Skeletal muscle tissue (tissue), 4 donors: ENCODE results near the gene TPSAB1. TPM values are rescaled to one million over a fixed set of nuclear protein-coding genes. Genes with fewer than 3 reads are reported as not detected.
"Not testable (repeated sequence)": the region's sequence is repeated elsewhere in the genome, so short reads cannot be mapped to it uniquely, and the experiment has no call there.

Source experiments
- H3K27ac ChIP-seq: one replicate; pipeline ENCODE4 v1.7.0; 2013; ENCODE audit warnings: mild to moderate bottlenecking, low read depth, low read length, inconsistent platforms
- H3K27me3 ChIP-seq, 3 donors: one replicate each; pipeline ENCODE4 v1.7.0; 2013; ENCODE audit warnings: low read length in 3 of 3; ENCODE audit not compliant: control insufficient read depth in 3 of 3, insufficient read depth in 3 of 3
- H3K36me3 ChIP-seq, 3 donors: one replicate each; pipeline ENCODE4 v1.7.0; 2013; ENCODE audit warnings: low read length in 3 of 3; ENCODE audit not compliant: control insufficient read depth in 3 of 3, insufficient read depth in 3 of 3
- H3K4me1 ChIP-seq, 3 donors: one replicate each; pipeline ENCODE4 v1.7.0; 2013; ENCODE audit warnings: low read length in 3 of 3, mild to moderate bottlenecking in 3 of 3; ENCODE audit not compliant: control insufficient read depth in 3 of 3, insufficient read depth in 3 of 3
- H3K4me3 ChIP-seq, 3 donors: one replicate each; pipeline ENCODE4 v1.7.0; 2013; ENCODE audit warnings: low read length in 3 of 3
- H3K9ac ChIP-seq, 3 donors: one replicate each; pipeline ENCODE4 v1.7.0; 2013; ENCODE audit warnings: low read length in 3 of 3, mild to moderate bottlenecking in 3 of 3, moderate library complexity in 2 of 3, low read depth in 1 of 3
- H3K9me3 ChIP-seq, 3 donors: one replicate each; pipeline ENCODE4 v1.7.0; 2013; ENCODE audit warnings: low read length in 3 of 3; ENCODE audit not compliant: control insufficient read depth in 3 of 3
- total RNA-seq: library from RNA; depleted of rRNA; stranded (reverse); fragments of >200 nt; gene quantifications from one replicate; pipeline ENCODE4 v1.2.3, GENCODE V29; 2014
- donor health status: Osteomylitis.

Gene TPSAB1
- total RNA-seq, 1 donor from 2014 or later, result 1.0 TPM

GRCh38 chr16:1265090-1265630 lies 24.7 kb downstream of the TPSAB1 start:
- H3K27me3 ChIP-seq, result peaks cover 25 to 38% (median 35%) of the 10 kb centered on the region in 3 donors
- H3K9me3 ChIP-seq, result peaks cover 0 to 2% (median 0%) of the 10 kb centered on the region in 3 donors
- no peaks in the 10 kb centered on the region for H3K36me3 ChIP-seq
- no peak overlapping the region for H3K9ac ChIP-seq
- no peaks in the 10 kb centered on the region for H3K4me1 ChIP-seq
- H3K27ac ChIP-seq, result no peak overlapping the region
- no peak overlapping the region for H3K4me3 ChIP-seq

DNA sequence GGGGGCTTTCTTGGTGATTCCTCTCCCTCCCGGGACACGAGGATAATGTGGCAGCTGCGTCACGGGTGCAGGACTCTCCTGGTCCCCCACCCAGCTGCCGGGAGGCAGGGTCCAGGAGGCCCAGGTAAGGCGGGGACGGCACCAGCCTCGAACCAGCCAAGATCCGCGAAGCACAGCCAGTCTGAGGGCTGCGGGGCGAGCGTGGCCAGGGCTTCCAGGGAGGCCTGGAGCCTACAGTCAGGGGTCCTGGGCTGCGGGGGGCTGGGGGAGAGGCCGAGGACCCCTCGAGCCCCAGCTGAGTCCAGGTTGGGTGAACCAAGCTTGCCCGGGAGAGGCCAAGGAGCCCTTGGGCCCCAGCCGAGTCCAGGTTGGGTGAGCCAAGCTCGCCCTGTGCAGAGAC lies 25.3 kb downstream of the TPSAB1 start:
- Histone ChIP-seq H3K4me1 (no peaks in the 10 kb centered on the region), H3K9me3 (peaks cover 0 to 2% (median 0%) of the 10 kb centered on the region in 3 donors), H3K27me3 (peaks cover 18 to 31% (median 28%) of the 10 kb centered on the region in 3 donors), H3K36me3 (no peaks in the 10 kb centered on the region), H3K4me3 (no peak overlapping the region), H3K9ac (no peak overlapping the region), H3K27ac (no peak overlapping the region)

DNA sequence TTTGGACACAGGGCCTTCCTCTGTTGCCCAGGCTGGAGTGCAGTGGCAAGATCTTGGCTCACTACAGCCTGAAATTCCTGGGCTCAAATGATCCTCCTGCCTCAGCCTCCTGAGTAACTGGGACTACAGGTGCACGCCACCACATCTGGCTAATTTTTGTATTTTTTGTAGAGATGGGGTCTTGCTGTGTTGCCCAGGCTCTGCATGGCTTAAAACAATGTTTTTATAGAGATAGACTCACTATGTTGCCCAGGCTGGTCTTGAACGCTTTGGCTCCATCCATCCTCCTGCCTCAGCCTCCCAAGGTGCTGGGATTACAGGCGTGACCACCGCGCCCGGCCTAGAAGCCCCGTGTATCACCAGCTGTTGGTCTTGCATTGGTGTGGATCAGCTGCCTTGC lies 28.9 kb downstream of the TPSAB1 start:
- H3K9me3 ChIP-seq, H3K4me3 ChIP-seq, H3K9ac ChIP-seq, H3K27ac ChIP-seq, H3K4me1 ChIP-seq, H3K36me3 ChIP-seq: not testable (repeated sequence)
- peaks cover 4 to 18% (median 11%) of the 10 kb centered on the region in 3 donors for H3K27me3 ChIP-seq

DNA sequence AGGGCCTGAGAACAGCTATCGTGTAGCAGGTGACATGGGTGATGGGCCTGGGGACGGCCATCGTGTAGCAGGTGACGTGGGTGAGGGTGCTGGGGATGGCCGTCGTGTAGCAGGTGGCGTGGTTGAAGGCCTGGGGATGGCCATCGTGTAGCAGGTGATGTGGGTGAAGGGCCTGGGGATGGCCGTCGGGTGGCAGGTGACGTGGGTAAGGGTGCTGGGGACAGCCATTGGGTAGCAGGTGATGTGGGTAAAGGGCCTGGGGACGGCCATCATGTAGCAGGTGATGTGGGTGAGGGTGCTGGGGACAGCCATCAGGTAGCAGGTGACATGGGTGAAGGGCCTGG lies 30.8 kb downstream of the TPSAB1 start:
- H3K9me3 ChIP-seq, result no peaks in the 10 kb centered on the region
- no peaks in the 10 kb centered on the region for H3K36me3 ChIP-seq
- no peak overlapping the region for H3K27ac ChIP-seq
- no peak overlapping the region for H3K4me3 ChIP-seq
- H3K27me3 ChIP-seq, result peaks cover 15 to 26% (median 17%) of the 10 kb centered on the region in 3 donors
- no peaks in the 10 kb centered on the region for H3K4me1 ChIP-seq
- H3K9ac ChIP-seq, result no peak overlapping the region

GRCh38 chr16:1271724-1272413 lies 31.4 kb downstream of the TPSAB1 start:
- H3K4me3 ChIP-seq, H3K27ac ChIP-seq, H3K4me1 ChIP-seq, H3K9ac ChIP-seq, H3K36me3 ChIP-seq, H3K9me3 ChIP-seq: not testable (repeated sequence)
- H3K27me3 ChIP-seq, result peaks cover 15 to 28% (median 16%) of the 10 kb centered on the region in 3 donors

DNA sequence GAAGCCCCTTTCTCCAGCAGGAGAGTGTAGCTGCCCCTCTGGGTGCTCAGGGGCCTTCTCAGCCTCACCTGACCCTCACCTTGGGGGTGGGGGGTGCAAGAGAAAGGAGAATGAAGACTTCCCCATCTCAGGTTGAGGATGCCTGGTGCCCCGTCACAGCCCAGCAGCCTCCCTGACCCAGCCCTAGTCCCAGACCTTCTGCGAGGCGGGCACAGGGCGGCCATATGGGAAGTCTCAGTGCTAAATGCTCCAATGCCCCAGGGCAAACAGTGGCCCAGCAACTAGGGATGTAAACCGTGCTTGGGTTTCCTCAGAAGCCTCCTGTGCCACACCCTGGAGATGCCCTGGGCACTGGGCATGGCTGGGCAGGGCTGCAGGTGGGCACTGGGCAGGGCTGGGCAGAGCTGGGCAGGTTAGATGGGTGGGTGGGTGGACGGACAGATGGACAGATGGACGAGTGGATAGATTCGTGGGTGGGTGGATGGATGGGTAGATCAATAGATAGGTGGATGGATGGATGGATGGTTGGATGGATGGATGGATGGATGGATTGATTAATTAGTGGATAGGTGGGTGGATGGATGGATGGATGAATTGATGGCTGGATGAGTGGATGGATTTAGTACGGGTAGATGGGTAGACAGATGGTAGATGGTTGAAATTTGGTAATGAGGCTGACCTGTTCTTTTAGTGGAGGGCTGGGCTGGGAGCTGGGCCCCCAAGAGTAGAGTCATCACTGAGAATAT lies 32.1 kb downstream of the TPSAB1 start:
- Histone ChIP-seq H3K9ac (no peak overlapping the region), H3K4me1 (no peaks in the 10 kb centered on the region), H3K27me3 (peaks cover 22 to 34% (median 23%) of the 10 kb centered on the region in 3 donors), H3K9me3 (no peaks in the 10 kb centered on the region), H3K4me3 (no peak overlapping the region), H3K27ac (no peak overlapping the region), H3K36me3 (no peaks in the 10 kb centered on the region)

DNA sequence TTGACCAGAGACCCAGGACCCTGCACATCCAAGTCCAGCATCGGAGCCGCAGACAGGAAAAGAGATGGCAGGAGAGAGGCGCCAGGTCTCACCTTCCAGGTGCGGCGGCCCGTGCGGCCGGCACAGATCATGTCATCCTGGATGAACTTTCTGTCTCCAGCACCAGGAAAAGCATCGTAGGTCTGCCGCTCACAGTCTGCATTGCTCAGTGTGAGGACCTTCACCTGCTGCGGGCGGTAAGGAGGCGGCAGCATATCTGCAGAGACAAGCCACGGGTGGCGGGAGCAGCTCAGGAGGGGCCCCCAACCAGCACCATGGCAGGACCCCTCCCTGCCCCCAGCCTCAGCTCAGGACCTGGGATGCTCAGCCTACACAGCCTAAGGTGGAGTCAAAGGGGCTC lies 33.3 kb downstream of the TPSAB1 start:
- no peaks in the 10 kb centered on the region for H3K36me3 ChIP-seq
- no peak overlapping the region for H3K27ac ChIP-seq
- H3K27me3 ChIP-seq, result peaks cover 26 to 38% (median 32%) of the 10 kb centered on the region in 3 donors
- H3K9me3 ChIP-seq, result no peaks in the 10 kb centered on the region
- no peak overlapping the region for H3K4me3 ChIP-seq
- no peaks in the 10 kb centered on the region for H3K4me1 ChIP-seq
- H3K9ac ChIP-seq, result no peak overlapping the region

DNA sequence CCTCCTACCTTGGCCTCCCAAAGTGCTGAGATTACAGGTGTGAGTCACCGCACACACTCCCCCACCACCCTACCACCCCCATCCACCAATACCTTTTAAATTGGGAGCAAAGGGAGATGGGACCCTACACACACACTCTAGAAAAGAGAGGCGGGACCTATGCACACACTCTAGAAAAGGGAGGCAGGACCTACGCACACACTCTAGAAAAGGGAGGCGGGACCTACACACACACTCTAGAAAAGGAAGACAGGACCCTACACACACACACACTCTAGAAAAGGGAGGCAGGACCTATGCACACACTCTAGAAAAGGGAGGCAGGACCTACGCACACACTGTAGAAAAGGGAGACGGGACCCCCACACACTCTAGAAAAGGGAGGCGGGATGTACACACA lies 34.3 kb downstream of the TPSAB1 start:
- no peaks in the 10 kb centered on the region for H3K9me3 ChIP-seq
- H3K4me1 ChIP-seq, result no peaks in the 10 kb centered on the region
- peaks cover 34 to 38% (median 37%) of the 10 kb centered on the region in 3 donors for H3K27me3 ChIP-seq
- no peaks in the 10 kb centered on the region for H3K36me3 ChIP-seq
- H3K9ac ChIP-seq, result no peak overlapping the region
- no peak overlapping the region for H3K27ac ChIP-seq
- no peak overlapping the region for H3K4me3 ChIP-seq

GRCh38 chr16:1275791-1276579 lies 35.5 kb downstream of the TPSAB1 start:
- no peak overlapping the region for H3K9ac ChIP-seq
- no peaks in the 10 kb centered on the region for H3K4me1 ChIP-seq
- H3K36me3 ChIP-seq, result no peaks in the 10 kb centered on the region
- H3K4me3 ChIP-seq, result no peak overlapping the region
- H3K9me3 ChIP-seq, result no peaks in the 10 kb centered on the region
- peaks cover 36 to 43% (median 38%) of the 10 kb centered on the region in 3 donors for H3K27me3 ChIP-seq
- H3K27ac ChIP-seq, result no peak overlapping the region

- H3K9ac ChIP-seq, result no peak overlapping the region
- H3K9me3 ChIP-seq, result no peaks in the 10 kb centered on the region
- no peaks in the 10 kb centered on the region for H3K36me3 ChIP-seq
- H3K27me3 ChIP-seq, result peaks cover 39 to 48% (median 43%) of the 10 kb centered on the region in 3 donors
- no peaks in the 10 kb centered on the region for H3K4me1 ChIP-seq
- H3K27ac ChIP-seq, result no peak overlapping the region
- H3K4me3 ChIP-seq, result no peak overlapping the region
Measured at GRCh38 chr16:1276580-1276878, 36.0 kb downstream of the TPSAB1 start.
